NT2/D1 (cell line): ENCODE data around the gene HNRNPA0.

Experiments used
- DNase-seq: peaks from one replicate; pipeline ENCODE4 v3.0.0-alpha.2; 2011; ENCODE audit warnings: low read depth, low spot score
- H3K27me3 ChIP-seq: 2 replicates; pipeline ENCODE4 v1.6.0; 2011; ENCODE audit warnings: mild to moderate bottlenecking; ENCODE audit not compliant: insufficient read length, insufficient read depth
- H3K36me3 ChIP-seq: 2 replicates; pipeline ENCODE4 v1.6.1; 2011; ENCODE audit warnings: mild to moderate bottlenecking, low read length, mixed read lengths; ENCODE audit not compliant: insufficient read depth, insufficient read length
- H3K4me1 ChIP-seq: 2 replicates; pipeline ENCODE4 v1.5.1; 2011; ENCODE audit not compliant: insufficient read depth, insufficient read length
- H3K4me3 ChIP-seq: 2 replicates; pipeline ENCODE4 v1.5.1; 2011; ENCODE audit warnings: low read depth; ENCODE audit not compliant: insufficient read length
- H3K9ac ChIP-seq: 2 replicates; pipeline ENCODE4 v1.6.0; 2011; ENCODE audit warnings: low read depth; ENCODE audit not compliant: insufficient read length
- H3K9me3 ChIP-seq: 2 replicates; pipeline ENCODE4 v1.5.1; 2011; ENCODE audit warnings: mild to moderate bottlenecking, low read length; ENCODE audit not compliant: insufficient read depth
- SUZ12 ChIP-seq: IDR thresholded peaks from 2 replicates; pipeline ENCODE4 v1.6.1; 2011; ENCODE audit not compliant: insufficient read length, insufficient read depth; ENCODE audit errors: extremely low read depth
- YY1 ChIP-seq: IDR thresholded peaks from 2 replicates; pipeline ENCODE4 v1.6.1; 2011; ENCODE audit not compliant: insufficient read length, insufficient read depth
- ZNF274 ChIP-seq: IDR thresholded peaks from 2 replicates; pipeline ENCODE4 v1.6.1; 2011; ENCODE audit warnings: mild to moderate bottlenecking, low read depth, low read length

HNRNPA0 gene

DNA sequence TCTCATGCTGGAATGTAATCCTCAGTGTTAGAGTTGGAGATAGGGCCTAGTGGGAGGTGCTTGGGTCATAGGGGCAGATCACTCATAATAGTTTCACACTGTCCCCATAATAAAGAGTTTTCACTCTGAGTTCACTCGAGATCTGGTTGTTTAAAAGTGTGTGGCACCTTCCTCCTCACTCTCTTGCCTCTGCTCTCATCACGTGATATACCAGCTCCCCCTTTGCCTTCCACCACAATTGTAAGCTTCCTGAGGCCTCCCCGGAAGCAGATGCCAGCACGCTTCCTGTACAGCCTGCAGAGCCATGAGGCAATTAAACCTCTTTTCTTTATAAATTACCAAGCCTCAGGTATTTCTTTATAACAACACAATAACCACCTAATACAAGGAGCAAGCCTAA lies 14.4 kb downstream of the HNRNPA0 start:
- Histone ChIP-seq H3K4me3 (no peak overlapping the region), H3K9me3 (no peaks in the 10 kb centered on the region), H3K9ac (no peak overlapping the region), H3K4me1 (no peaks in the 10 kb centered on the region), H3K36me3 (no peaks in the 10 kb centered on the region), H3K27me3 (no peaks in the 10 kb centered on the region)
- DNase-seq, result no peak
- TF ChIP-seq SUZ12, result no peak
- no peak for TF ChIP-seq ZNF274
- no peak for TF ChIP-seq YY1

DNA sequence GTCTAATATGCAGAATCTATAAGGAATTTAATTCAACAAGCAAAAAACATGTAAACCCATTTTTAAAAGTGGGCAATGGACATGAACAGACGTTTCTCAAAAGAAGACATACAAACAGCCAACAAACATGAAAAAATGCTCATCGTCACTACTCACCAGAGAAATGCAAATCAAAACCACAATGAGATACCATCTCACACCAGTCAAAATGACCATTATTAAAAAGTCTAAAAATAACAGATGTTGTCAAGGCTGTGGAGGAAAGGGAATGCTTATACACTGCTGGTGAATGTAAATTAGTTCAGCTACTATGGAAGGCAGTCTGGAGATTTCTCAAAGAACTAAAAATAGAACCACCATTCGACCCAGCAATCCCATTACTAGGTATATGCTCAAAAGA lies 15.2 kb downstream of the HNRNPA0 start:
- H3K36me3 ChIP-seq, result no peaks in the 10 kb centered on the region

DNA sequence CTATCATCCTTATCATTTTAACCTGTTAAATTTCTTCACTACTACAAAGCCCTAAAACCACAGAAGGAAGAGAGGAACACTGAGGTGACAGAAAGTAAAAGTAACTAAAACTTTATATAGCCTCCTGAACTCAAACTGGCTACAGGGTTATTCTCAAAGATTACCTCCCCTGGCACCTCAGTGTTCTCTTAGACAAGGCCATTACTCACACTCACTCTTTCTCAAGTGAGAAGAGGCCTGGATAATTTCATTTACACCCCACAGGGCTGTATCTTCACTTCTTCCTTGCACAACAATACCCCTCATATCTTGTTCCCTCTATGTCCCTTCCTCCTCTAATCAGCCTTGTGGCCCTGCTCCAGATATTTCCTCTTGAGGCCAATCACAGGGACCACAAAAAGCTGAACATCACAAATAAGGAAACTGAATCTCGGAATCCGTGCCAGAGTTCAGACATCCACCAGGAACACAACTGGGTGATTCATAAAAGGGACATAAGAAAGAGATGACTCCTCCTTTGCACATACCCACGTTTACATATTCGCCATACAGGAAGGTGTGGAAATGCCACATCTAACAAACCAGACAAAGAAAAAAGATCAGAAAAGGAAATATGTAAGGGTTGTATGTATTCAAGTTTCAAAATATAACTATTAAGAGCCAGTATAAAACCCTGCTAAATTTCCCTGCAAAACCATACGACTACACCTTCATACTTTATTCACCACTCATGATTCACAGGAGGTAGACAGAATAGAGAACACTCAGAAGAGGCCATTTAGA lies 16.6 kb downstream of the HNRNPA0 start:
- Histone ChIP-seq H3K9me3 (no peaks in the 10 kb centered on the region), H3K36me3 (no peaks in the 10 kb centered on the region), H3K4me3 (no peak overlapping the region), H3K27me3 (no peaks in the 10 kb centered on the region), H3K9ac (no peak overlapping the region), H3K4me1 (no peaks in the 10 kb centered on the region)
- no peak for DNase-seq
- TF ChIP-seq ZNF274 (no peak), SUZ12 (no peak), YY1 (no peak)

More for the DNA sequence above, 15.2 kb downstream of the HNRNPA0 start:
- no peak for DNase-seq
- TF ChIP-seq YY1, result no peak
- TF ChIP-seq SUZ12, result no peak
- TF ChIP-seq ZNF274, result no peak
- no peaks in the 10 kb centered on the region for H3K27me3 ChIP-seq
- H3K4me1 ChIP-seq, result no peaks in the 10 kb centered on the region
- no peaks in the 10 kb centered on the region for H3K9me3 ChIP-seq
- no peak overlapping the region for H3K9ac ChIP-seq
- no peak overlapping the region for H3K4me3 ChIP-seq

DNA sequence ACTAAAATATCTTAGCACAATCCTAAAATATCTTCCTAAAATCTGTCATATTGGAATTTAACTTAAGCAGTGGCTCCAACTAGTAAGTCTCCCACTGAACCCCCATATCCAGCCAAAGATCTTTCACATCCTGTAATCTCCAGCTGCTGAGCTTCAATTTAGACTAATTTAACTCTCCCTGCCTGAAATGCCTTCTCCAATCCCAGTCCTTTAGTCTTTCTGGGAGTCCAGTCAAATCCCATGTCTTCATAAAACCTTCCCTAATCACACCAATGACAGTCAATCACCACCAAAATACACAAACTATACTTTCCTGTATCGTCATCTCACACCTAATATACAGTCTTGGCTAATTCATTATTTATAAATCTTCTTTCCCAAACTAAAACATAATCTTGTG lies 17.7 kb downstream of the HNRNPA0 start:
- no peak overlapping the region for H3K4me3 ChIP-seq
- no peaks in the 10 kb centered on the region for H3K36me3 ChIP-seq
- no peak overlapping the region for H3K9ac ChIP-seq
- no peak for TF ChIP-seq ZNF274
- TF ChIP-seq YY1, result no peak
- DNase-seq, result no peak
- no peaks in the 10 kb centered on the region for H3K4me1 ChIP-seq
- H3K27me3 ChIP-seq, result no peaks in the 10 kb centered on the region
- no peaks in the 10 kb centered on the region for H3K9me3 ChIP-seq

DNA sequence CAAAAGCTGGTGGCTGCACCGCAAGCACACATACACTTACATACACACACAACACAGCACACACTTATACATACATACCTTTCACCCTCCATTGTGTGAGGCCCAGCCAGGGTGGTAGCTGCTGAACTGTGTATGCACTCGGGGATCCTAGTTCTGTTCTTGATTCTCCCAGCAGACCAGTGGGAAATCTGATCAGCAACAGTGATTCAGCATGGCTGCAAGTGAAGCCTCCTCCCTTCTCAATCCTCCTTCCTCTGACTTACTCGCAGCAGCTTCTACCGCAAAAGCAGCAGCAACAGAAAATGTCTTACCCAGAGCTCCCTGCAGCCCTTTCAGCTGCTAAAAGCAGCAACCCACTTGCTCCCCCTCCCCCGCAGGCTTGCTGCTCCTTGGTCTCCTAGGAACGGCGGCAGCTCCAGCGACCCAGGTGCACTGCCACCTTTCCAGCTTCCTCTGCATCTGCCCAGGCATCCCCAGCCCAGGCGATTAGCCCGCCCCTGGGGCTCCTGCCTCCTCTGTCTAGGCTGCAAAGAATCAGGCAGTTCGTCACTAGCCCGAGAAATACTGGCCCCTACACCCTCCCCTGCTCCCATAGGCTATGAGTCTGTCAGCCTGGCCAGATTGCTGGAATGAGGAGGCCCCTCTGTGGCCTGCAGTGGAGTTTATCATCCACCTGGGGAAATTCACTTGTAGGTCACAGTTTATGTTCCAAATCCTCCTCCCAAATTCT lies 18.4 kb downstream of the HNRNPA0 start, which contains the start of gene KLHL3:
TSS of gene KLHL3 (minus strand) at position 535 of the 730 bp plus-strand sequence. CDS start at position 92, 443 bp downstream.
- peak within 1 kb of the TSS; percentile 79 for H3K4me3 ChIP-seq
- peak; percentile 56 for DNase-seq
- H3K4me1 ChIP-seq, result no peaks in the 10 kb centered on the region
- peak within 1 kb of the TSS; percentile 89 for H3K9ac ChIP-seq
- no peaks in the 10 kb centered on the region for H3K36me3 ChIP-seq
- TF ChIP-seq ZNF274 (no peak), SUZ12 (no peak), YY1 (no peak)
- no peaks in the 10 kb centered on the region for H3K9me3 ChIP-seq
- no peaks in the 10 kb centered on the region for H3K27me3 ChIP-seq

DNA sequence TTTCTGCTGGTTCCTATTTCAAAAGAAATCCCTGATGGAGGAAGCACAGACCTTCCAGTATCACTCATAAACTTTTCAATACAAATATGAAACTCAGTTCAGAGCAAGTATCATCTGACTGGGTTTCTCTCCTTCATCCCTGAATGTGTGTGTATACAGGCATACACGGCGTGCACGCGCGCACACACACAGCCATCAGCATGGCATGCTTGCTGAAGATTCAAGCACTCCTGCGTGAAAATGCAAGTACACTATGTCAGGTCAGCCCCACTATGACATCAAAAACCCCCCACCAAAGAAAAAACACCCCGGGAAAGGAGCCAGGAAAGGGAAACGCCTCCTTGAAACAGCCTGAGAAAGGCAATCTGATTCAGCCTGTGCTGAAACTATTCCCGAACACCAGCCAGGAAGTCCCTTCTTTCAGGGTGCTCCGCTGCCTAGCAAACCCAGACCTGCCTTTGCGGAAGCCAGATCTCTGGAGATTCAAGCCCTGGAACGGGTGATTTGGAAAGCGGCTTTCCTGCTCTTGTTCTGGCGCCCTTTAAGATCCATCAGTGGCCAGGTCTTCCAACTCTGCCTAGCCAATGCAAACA lies 19.1 kb downstream of the HNRNPA0 start:
- no peaks in the 10 kb centered on the region for H3K4me1 ChIP-seq
- TF ChIP-seq ZNF274, result no peak
- no peak for TF ChIP-seq YY1
- TF ChIP-seq SUZ12, result no peak
- H3K9me3 ChIP-seq, result no peaks in the 10 kb centered on the region
- DNase-seq, result peak; percentile 11
- peak overlapping the region; percentile 79 for H3K4me3 ChIP-seq
- no peaks in the 10 kb centered on the region for H3K36me3 ChIP-seq
- no peaks in the 10 kb centered on the region for H3K27me3 ChIP-seq
- peak overlapping the region; percentile 89 for H3K9ac ChIP-seq

DNA sequence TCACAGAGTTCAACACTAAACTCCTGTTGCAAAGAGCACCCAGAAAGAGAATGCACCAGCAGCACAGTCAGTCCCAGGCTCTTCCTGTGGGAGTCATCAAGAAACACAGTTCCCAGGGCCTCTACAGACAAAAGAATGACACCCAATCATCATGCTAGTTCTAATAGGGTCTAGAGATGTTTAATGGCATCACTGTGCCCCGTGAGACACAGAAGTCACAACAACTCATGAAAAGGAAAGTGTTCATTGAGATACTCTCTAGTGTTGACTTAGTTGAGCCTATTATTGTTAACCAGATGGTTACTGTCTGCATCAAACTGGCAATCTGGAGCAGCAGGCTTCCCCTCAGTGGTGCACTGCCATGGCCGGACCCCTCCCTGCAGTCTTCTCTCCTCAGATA lies 19.8 kb downstream of the HNRNPA0 start:
- H3K36me3 ChIP-seq, result no peaks in the 10 kb centered on the region
- no peaks in the 10 kb centered on the region for H3K4me1 ChIP-seq
- H3K27me3 ChIP-seq, result no peaks in the 10 kb centered on the region
- no peak for DNase-seq
- TF ChIP-seq SUZ12, result no peak
- no peak for TF ChIP-seq ZNF274
- no peak for TF ChIP-seq YY1
- H3K9me3 ChIP-seq, result no peaks in the 10 kb centered on the region
- H3K9ac ChIP-seq, result no peak overlapping the region
- peak overlapping the region; percentile 79 for H3K4me3 ChIP-seq
